HCT116 (cell line): ENCODE results near the gene TMEM74B. TPM values are rescaled to one million over a fixed set of nuclear protein-coding genes. Genes with fewer than 3 reads are reported as not detected.

ENCODE experiments used
- ATAC-seq: fragments of 200-7000 bp; cut with Tn5 transposase; 2 replicates; pipeline ENCODE4 v1.9.1; 2020; ENCODE audit warnings: mild to moderate bottlenecking, moderate library complexity
- BruUV-seq: library from RNA; stranded (reverse); fragments of 400-500 nt; replicated peaks from 2 replicates; lab custom pipeline; 2021; lab: Mats Ljungman, UMichigan
- CTCF ChIA-PET: fragments of 300-600 bp; sonication (Branson Sonifier 250); formaldehyde crosslinking; loops from one replicate; lab custom pipeline; 2021; ENCODE audit warnings: antibody characterized with exemption; lab: Charles Lee
- POLR2A ChIA-PET: fragments of 300-600, 350-600 bp; sonication (Branson Sonifier 250); formaldehyde crosslinking; loops from one replicate; lab custom pipeline; 2021; ENCODE audit warnings: antibody characterized with exemption; lab: Charles Lee
- RAD21 ChIA-PET, 2 experiments: fragments of 300-600 bp; sonication (Branson Sonifier 250); formaldehyde crosslinking; loops; one replicate each; lab custom pipeline; 2023; ENCODE audit warnings: low total read pairs in 2 of 2; ENCODE audit not compliant: uncharacterized antibody in 2 of 2, unreplicated experiment in 2 of 2, low non-redundant PET in 1 of 2; lab: Charles Lee
- DNase-seq: peaks from one replicate; pipeline ENCODE4 v3.0.0-alpha.2; 2010; ENCODE audit warnings: low read depth, low spot score
- H2AFZ ChIP-seq: fragments of 200-600 bp; shearing (Covaris generic), sonication (generic); 2 replicates; pipeline ENCODE4 v1.6.1; 2017; ENCODE audit warnings: low read depth, mixed run types, mixed read lengths, antibody characterized with exemption, low read length; ENCODE audit not compliant: poor library complexity, severe bottlenecking
- H3K27ac ChIP-seq: 2 replicates; pipeline ENCODE4 v1.5.1; 2012; ENCODE audit warnings: low read depth, low read length
- H3K27me3 ChIP-seq: fragments of 200-600 bp; sonication (generic); 2 replicates; pipeline ENCODE4 v1.6.1; 2016; ENCODE audit warnings: mixed run types, low read length, mixed read lengths; ENCODE audit not compliant: insufficient read depth
- H3K36me3 ChIP-seq, 2 experiments: fragments of 200-500 bp in 1 of 2; fragments of 200-600 bp in 1 of 2; sonication (Bioruptor generic) in 1 of 2; sonication (generic) in 1 of 2; 2 replicates each; pipeline versions ENCODE4 v1.5.1 to v1.6.1; 2014 to 2016; ENCODE audit warnings: low read length in 2 of 2, inconsistent platforms in 1 of 2, mixed read lengths in 1 of 2, mixed run types in 1 of 2; ENCODE audit not compliant: insufficient read depth in 2 of 2, control insufficient read depth in 1 of 2
- H3K4me1 ChIP-seq, 2 experiments: fragments of 200-600 bp in 1 of 2; sonication (generic) in 1 of 2; 2 replicates each; pipeline versions ENCODE4 v1.5.1 to v1.6.1; 2012 to 2017; ENCODE audit warnings: low read length in 2 of 2, inconsistent platforms in 1 of 2, mild to moderate bottlenecking in 1 of 2, mixed read lengths in 1 of 2, mixed run types in 1 of 2, moderate library complexity in 1 of 2; ENCODE audit not compliant: insufficient read depth in 2 of 2, control insufficient read depth in 1 of 2
- H3K4me2 ChIP-seq: fragments of 200-600 bp; sonication (generic); 2 replicates; pipeline ENCODE4 v1.6.1; 2017; ENCODE audit warnings: mixed run types, low read length, mixed read lengths
- H3K4me3 ChIP-seq, 2 experiments: fragments of 200-600 bp in 1 of 2; sonication (generic) in 1 of 2; replicated peaks in 1 of 2; 2 replicates each; pipeline ENCODE4 v1.5.1; 2011 to 2016; ENCODE audit warnings: low read length in 2 of 2, control low read depth in 1 of 2, low read depth in 1 of 2, mild to moderate bottlenecking in 1 of 2, mixed read lengths in 1 of 2, mixed run types in 1 of 2
- H3K79me2 ChIP-seq: fragments of 200-600 bp; sonication (generic); 2 replicates; pipeline ENCODE4 v1.6.1; 2017; ENCODE audit warnings: mild to moderate bottlenecking, mixed run types, low read length, moderate library complexity, mixed read lengths; ENCODE audit not compliant: insufficient read depth
- H3K9ac ChIP-seq: fragments of 200-600 bp; sonication (generic); 2 replicates; pipeline ENCODE4 v1.6.1; 2016; ENCODE audit warnings: low read length, mixed read lengths
- H3K9me2 ChIP-seq: fragments of 200-600 bp; sonication (generic), shearing (Covaris generic); 2 replicates; pipeline ENCODE4 v1.6.1; 2017; ENCODE audit warnings: mixed run types, mild to moderate bottlenecking, moderate library complexity; ENCODE audit not compliant: insufficient read depth
- H3K9me3 ChIP-seq, 2 experiments: fragments of 200-500 bp in 1 of 2; fragments of 200-600 bp in 1 of 2; sonication (Bioruptor generic) in 1 of 2; sonication (generic) in 1 of 2; 2 replicates each; pipeline ENCODE4 v1.6.1; 2014 to 2017; ENCODE audit warnings: low read length in 2 of 2, mixed read lengths in 2 of 2, inconsistent platforms in 1 of 2, low read depth in 1 of 2, mild to moderate bottlenecking in 1 of 2, mixed run types in 1 of 2, moderate library complexity in 1 of 2; ENCODE audit not compliant: control insufficient read depth in 1 of 2, insufficient read depth in 1 of 2
- H4K20me1 ChIP-seq: fragments of 200-600 bp; sonication (generic), shearing (Covaris generic); 2 replicates; pipeline ENCODE4 v1.6.1; 2017; ENCODE audit warnings: mixed run types, mild to moderate bottlenecking, moderate library complexity; ENCODE audit not compliant: insufficient read depth
- CEBPB ChIP-seq: IDR thresholded peaks from 2 replicates; pipeline ENCODE4 v1.6.1; 2012; ENCODE audit warnings: low read depth
- EGR1 ChIP-seq: IDR thresholded peaks from 2 replicates; pipeline ENCODE4 v1.6.1; 2012; ENCODE audit warnings: low read depth
- ELF1 ChIP-seq: IDR thresholded peaks from 2 replicates; pipeline ENCODE4 v1.6.1; 2012; ENCODE audit warnings: low read depth, borderline replicate concordance
- FOSL1 ChIP-seq: IDR thresholded peaks from 2 replicates; pipeline ENCODE4 v1.6.1; 2012; ENCODE audit warnings: low read depth
- JUND ChIP-seq: IDR thresholded peaks from 2 replicates; pipeline ENCODE4 v1.6.1; 2012
- POLR2AphosphoS5 ChIP-seq: IDR thresholded peaks from 2 replicates; pipeline ENCODE4 v1.6.1; 2011; ENCODE audit warnings: mild to moderate bottlenecking, low read depth, low read length, moderate library complexity
- RAD21 ChIP-seq: IDR thresholded peaks from 2 replicates; pipeline ENCODE4 v1.6.1; 2012; ENCODE audit warnings: low read depth, mild to moderate bottlenecking
- SP1 ChIP-seq: IDR thresholded peaks from 2 replicates; pipeline ENCODE4 v1.6.1; 2012; ENCODE audit warnings: low read depth
- SRF ChIP-seq: IDR thresholded peaks from 2 replicates; pipeline ENCODE4 v1.6.1; 2012; ENCODE audit warnings: low read depth
- YY1 ChIP-seq: IDR thresholded peaks from 2 replicates; pipeline ENCODE4 v1.6.1; 2011; ENCODE audit warnings: low read length, low read depth, moderate library complexity, mild to moderate bottlenecking; ENCODE audit not compliant: insufficient replicate concordance; ENCODE audit errors: extremely low read depth
- ZFX ChIP-seq: fragments of 450-650 bp; IDR thresholded peaks from 2 replicates; pipeline ENCODE4 v1.6.1; 2017
- intact Hi-C: fragments of 100-400 bp; cut with micrococcal nuclease; formaldehyde crosslinking; loops from 2 replicates; pipeline ENCODE4 v1.10.0; 2022
- total RNA-seq: library from RNA; stranded (reverse); gene quantifications from one replicate; pipeline ENCODE4 v1.2.1, GENCODE V29; 2021; ENCODE audit not compliant: unreplicated experiment
- TF ChIP-seq, protein P1 (sequence below), 3 experiments: fragments of 200-600 bp in 1 of 3; sonication (generic) in 1 of 3; IDR thresholded peaks in 2 of 3; conservative IDR thresholded peaks in 1 of 3; 2 replicates each; pipeline ENCODE4 v1.5.1; 2012 to 2017; ENCODE audit warnings: low read depth in 2 of 3, low read length in 2 of 3, antibody characterized with exemption in 1 of 3, borderline replicate concordance in 1 of 3, control low read depth in 1 of 3, mild to moderate bottlenecking in 1 of 3, mixed read lengths in 1 of 3, mixed run types in 1 of 3, moderate library complexity in 1 of 3; ENCODE audit not compliant: insufficient read depth in 1 of 3
- TF ChIP-seq, protein P2 (sequence below): IDR thresholded peaks from 2 replicates; pipeline ENCODE4 v1.6.1; 2012
- TF ChIP-seq, protein P3 (sequence below): IDR thresholded peaks from 2 replicates; pipeline ENCODE4 v1.6.1; 2012

TMEM74B gene
- total RNA-seq, 1 experiment from 2014 or later, result 25.7 TPM

DNA sequence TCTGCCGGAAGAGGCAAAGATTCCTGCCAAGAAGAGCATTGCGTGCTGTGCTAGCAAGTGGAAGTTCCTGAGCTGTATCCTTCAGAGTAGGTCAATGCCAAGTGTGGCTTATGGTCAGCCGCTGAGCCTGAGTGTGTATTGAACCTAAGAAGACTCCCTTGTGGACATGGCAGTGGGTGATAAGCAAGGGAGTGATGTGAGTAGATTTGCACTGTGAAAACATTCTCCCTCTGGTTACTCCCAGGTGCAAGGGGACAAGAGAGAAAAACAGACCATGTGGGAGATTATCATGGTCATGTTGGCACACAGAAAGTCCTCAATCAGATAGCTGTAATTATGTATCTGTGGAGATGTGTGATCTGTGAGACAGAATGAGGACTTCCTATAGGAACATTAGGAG, 6.1 kb upstream of the TMEM74B start:
- H3K9me3 ChIP-seq, result no peaks in the 10 kb centered on the region
- no peak overlapping the region for H3K9ac ChIP-seq
- H2AFZ ChIP-seq, result no peak overlapping the region
- H3K79me2 ChIP-seq, result no peaks in the 10 kb centered on the region
- intact Hi-C loops, result no loop called here
- no peak overlapping the region for H3K27ac ChIP-seq
- no peaks in the 10 kb centered on the region for H4K20me1 ChIP-seq
- DNase-seq (no peak), ATAC-seq (no peak)
- H3K27me3 ChIP-seq, result peaks cover 7% of the 10 kb centered on the region; the same call in 1 of the 2 replicates
- BruUV-seq, result no TSS peak
- H3K36me3 ChIP-seq, result no peaks in the 10 kb centered on the region
- no peaks in the 10 kb centered on the region for H3K9me2 ChIP-seq
- no peak overlapping the region for H3K4me3 ChIP-seq
- no peak overlapping the region for H3K4me2 ChIP-seq
- POLR2A ChIA-PET, result no interaction called here
- H3K4me1 ChIP-seq, result peaks cover 9 to 23% of the 10 kb centered on the region in 2 experiments; a peak in 3 of 4 replicates
- no peak for TF ChIP-seq EGR1
- no peak for TF ChIP-seq YY1
- TF ChIP-seq ZFX, result no peak
- no peak for TF ChIP-seq POLR2AphosphoS5
- TF ChIP-seq ELF1, result no peak
- TF ChIP-seq, protein P1, sequence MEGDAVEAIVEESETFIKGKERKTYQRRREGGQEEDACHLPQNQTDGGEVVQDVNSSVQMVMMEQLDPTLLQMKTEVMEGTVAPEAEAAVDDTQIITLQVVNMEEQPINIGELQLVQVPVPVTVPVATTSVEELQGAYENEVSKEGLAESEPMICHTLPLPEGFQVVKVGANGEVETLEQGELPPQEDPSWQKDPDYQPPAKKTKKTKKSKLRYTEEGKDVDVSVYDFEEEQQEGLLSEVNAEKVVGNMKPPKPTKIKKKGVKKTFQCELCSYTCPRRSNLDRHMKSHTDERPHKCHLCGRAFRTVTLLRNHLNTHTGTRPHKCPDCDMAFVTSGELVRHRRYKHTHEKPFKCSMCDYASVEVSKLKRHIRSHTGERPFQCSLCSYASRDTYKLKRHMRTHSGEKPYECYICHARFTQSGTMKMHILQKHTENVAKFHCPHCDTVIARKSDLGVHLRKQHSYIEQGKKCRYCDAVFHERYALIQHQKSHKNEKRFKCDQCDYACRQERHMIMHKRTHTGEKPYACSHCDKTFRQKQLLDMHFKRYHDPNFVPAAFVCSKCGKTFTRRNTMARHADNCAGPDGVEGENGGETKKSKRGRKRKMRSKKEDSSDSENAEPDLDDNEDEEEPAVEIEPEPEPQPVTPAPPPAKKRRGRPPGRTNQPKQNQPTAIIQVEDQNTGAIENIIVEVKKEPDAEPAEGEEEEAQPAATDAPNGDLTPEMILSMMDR (IDR thresholded peaks at IDR 0.05 in 2 of 3, conservative IDR thresholded peaks at IDR 0.05 in 1 of 3; ENCODE audit: borderline replicate concordance in 1 of 3, insufficient read depth in 1 of 3, low read depth in 2 of 3, low read length in 2 of 3), result no peak
- no peak for TF ChIP-seq JUND
- TF ChIP-seq, protein P2, sequence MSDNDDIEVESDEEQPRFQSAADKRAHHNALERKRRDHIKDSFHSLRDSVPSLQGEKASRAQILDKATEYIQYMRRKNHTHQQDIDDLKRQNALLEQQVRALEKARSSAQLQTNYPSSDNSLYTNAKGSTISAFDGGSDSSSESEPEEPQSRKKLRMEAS, result no peak
- TF ChIP-seq, protein P3, sequence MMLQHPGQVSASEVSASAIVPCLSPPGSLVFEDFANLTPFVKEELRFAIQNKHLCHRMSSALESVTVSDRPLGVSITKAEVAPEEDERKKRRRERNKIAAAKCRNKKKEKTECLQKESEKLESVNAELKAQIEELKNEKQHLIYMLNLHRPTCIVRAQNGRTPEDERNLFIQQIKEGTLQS, result no peak
- TF ChIP-seq SRF, result no peak
- no peak for TF ChIP-seq SP1
- no peak for TF ChIP-seq FOSL1
- no peak for TF ChIP-seq RAD21
- no peak for TF ChIP-seq CEBPB
- CTCF ChIA-PET, result no interaction called here
- RAD21 ChIA-PET, result no interaction called here
